Measurements from ENCODE around the gene ANKRD28.

The ANKRD28 gene

GRCh38 chr3:15659254-15659975 is 138.4 kb downstream of the ANKRD28 start:
- no peak for DNase-seq

GRCh38 chr3:15657016-15657415 is 140.8 kb downstream of the ANKRD28 start:
- DNase-seq: no peak

- DNase-seq: no peak
These were observed 141.4 kb downstream of the ANKRD28 start for GRCh38 chr3:15656342-15656741.

GRCh38 chr3:15654891-15655290 is 142.9 kb downstream of the ANKRD28 start:
- no peak for DNase-seq

GRCh38 chr3:15654127-15654526 is 143.7 kb downstream of the ANKRD28 start:
- DNase-seq: no peak

GRCh38 chr3:15653321-15653720 is 144.5 kb downstream of the ANKRD28 start:
- DNase-seq: no peak

GRCh38 chr3:15651396-15651795 is 146.4 kb downstream of the ANKRD28 start:
- DNase-seq: no peak

GRCh38 chr3:15649858-15650257 is 147.9 kb downstream of the ANKRD28 start:
- no peak for DNase-seq

- DNase-seq: no peak
These were observed 148.4 kb downstream of the ANKRD28 start for GRCh38 chr3:15649341-15649740.

- DNase-seq: peak; percentile 93
These were observed 150.1 kb downstream of the ANKRD28 start for GRCh38 chr3:15647611-15648167.

GRCh38 chr3:15646851-15647511 is 150.8 kb downstream of the ANKRD28 start:
- peak; percentile 99 for DNase-seq

- peak; percentile 98 for DNase-seq
These were observed 151.9 kb downstream of the ANKRD28 start for GRCh38 chr3:15645740-15646501.

GRCh38 chr3:15645246-15645645 is 152.5 kb downstream of the ANKRD28 start:
- no peak for DNase-seq

GRCh38 chr3:15638891-15639262 is 158.9 kb downstream of the ANKRD28 start:
- no peak for DNase-seq

GRCh38 chr3:15638193-15638890 is 159.4 kb downstream of the ANKRD28 start:
- DNase-seq: no peak

- no peak for DNase-seq
These were observed 160.4 kb downstream of the ANKRD28 start for GRCh38 chr3:15637131-15637951.

- peak; percentile 94 for DNase-seq
These were observed 161.6 kb downstream of the ANKRD28 start for GRCh38 chr3:15636028-15636709.

- no peak for DNase-seq
These were observed 162.6 kb downstream of the ANKRD28 start for GRCh38 chr3:15635121-15635661.

- no peak for DNase-seq
These were observed 163.1 kb downstream of the ANKRD28 start for GRCh38 chr3:15634671-15635070.

GRCh38 chr3:15633766-15634598 is 163.8 kb downstream of the ANKRD28 start:
- no peak for DNase-seq
